ENCODE results near the gene KCNH4.
"Not testable (repeated sequence)": the region's sequence is repeated elsewhere in the genome, so short reads cannot be mapped to it uniquely, and the experiment has no call there.

KCNH4 gene

GRCh38 chr17:42180922-42181850 lies at the start of gene KCNH4:
TSS of gene KCNH4 (minus strand) at chr17:42181142. CDS start at chr17:42180945, 197 bp downstream.
- DNase-seq (ENCODE audit: low spot score) = peak; percentile 64

GRCh38 chr17:42230225-42230624 lies 49.3 kb upstream of the KCNH4 start:
- no peak for DNase-seq (ENCODE audit: low spot score)

- no peak for DNase-seq (ENCODE audit: low spot score)
Measured at GRCh38 chr17:42227849-42228700, 47.1 kb upstream of the KCNH4 start.

- DNase-seq (ENCODE audit: low spot score) = no peak
Measured at GRCh38 chr17:42225646-42226045, 44.7 kb upstream of the KCNH4 start.

- no peak for DNase-seq (ENCODE audit: low spot score)
Measured at GRCh38 chr17:42224651-42225050, 43.7 kb upstream of the KCNH4 start.

DNA sequence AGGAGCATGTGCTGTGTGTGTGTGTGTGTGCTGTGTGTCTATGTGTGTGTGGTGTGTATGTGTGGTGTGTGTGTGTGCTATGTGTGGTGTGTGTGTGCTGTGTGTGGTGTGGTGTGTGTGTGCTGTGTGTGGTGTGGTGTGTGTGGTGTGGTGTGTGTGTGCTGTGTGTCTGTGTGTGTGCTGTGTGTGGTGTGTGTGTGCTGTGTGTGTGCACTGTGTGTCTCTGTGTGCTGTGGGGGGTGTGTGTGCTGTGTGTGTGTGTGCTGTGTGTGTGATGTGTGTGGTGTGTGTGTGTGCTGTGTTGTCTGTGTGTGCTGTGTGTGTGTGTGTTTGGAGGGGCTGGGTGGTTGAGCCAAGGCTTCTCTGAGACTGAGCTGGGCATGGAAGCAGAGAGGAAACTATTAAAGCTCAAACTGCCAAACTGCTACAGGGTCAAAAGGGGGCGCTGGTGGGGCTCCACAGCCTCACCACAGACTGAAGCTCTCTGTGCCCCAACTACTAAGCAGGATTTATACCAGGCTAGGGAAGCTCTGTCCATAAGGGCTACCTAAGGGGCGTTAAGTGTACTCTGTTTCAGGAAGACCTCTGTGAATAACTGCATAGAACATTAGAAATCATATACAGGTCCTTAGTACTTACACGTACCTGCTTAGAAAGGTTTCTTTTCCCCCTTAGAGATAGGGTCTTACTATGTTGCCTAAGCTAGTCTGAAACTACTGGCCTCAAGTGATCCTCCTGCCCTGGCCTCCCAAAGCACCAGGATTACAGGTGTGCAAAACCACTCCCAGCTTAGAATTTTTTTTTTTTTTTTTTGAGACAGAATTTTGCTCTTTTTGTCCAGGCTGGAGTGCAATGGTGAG lies 41.2 kb upstream of the KCNH4 start:
- peak; percentile 55 for DNase-seq (ENCODE audit: low spot score)

- DNase-seq (ENCODE audit: low spot score) = not testable (repeated sequence)
Measured at GRCh38 chr17:42219280-42219679, 38.3 kb upstream of the KCNH4 start.

- no peak for DNase-seq (ENCODE audit: low spot score)
Measured at GRCh38 chr17:42214156-42214555, 33.2 kb upstream of the KCNH4 start.

DNA sequence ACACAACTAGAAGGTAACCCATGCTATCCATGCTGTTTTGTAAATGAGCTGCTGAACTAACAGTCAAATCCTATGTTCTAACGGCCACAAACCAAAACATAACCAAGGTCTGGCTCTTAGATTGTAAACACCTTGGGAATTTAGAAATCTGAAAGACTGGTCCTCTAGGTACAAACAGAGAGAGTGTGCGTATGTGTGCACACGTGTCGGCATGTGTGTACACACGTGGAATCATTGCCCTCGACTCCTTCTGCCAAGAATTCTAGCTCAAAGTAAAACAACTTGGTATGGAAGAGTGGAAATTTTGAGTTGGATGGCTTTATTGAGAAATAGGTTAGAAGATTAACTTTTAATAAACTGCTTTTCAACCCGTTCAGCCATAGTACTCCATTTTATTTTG lies 31.4 kb upstream of the KCNH4 start:
- DNase-seq (ENCODE audit: low spot score) = no peak

- not testable (repeated sequence) for DNase-seq (ENCODE audit: low spot score)
Measured at GRCh38 chr17:42211921-42212341, 31.0 kb upstream of the KCNH4 start.

DNA sequence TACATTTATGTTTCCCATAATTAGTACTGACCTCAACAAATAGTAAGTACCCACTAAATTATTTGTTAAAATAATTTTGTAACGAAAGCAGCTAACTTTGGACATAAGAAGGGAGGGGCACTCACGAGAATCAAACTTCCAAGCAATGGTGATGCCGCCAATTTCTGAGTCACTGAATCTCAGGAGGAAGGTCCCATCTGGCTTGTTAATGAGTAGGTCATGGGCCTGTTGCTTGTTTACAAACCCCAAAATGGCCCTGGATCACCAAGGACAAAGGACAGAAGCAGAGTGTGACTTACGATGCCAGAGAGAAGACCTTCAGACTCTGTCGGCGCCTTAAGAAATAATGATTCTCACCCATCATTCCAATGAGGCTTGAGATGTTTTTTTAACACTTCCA lies 29.1 kb upstream of the KCNH4 start:
- no peak for DNase-seq (ENCODE audit: low spot score)

DNA sequence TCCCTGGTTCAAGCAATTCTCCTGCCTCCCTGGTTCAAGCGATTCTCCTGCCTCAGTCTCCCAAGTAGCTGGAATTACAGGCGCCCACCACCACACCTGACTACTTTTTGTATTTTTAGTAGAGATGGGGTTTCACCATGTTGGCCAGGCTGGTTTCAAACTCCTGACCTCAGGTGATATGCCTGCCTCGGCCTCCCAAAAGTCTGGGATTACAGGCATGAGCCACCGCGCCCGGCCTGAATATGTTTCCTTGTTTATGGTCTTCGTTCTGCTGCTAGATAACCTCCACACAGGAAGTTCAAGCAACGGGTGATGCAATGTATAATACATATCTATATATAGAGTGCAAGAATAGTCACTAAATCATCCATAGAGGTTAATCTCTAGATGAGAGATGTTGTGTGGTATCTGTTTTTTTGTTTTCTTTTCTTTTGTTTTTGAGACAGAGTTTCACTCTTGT lies 25.2 kb upstream of the KCNH4 start:
- peak; percentile 65 for DNase-seq (ENCODE audit: low spot score)

- DNase-seq (ENCODE audit: low spot score) = no peak
Measured at GRCh38 chr17:42203354-42203753, 22.4 kb upstream of the KCNH4 start.

- DNase-seq (ENCODE audit: low spot score) = no peak
Measured at GRCh38 chr17:42202696-42203095, 21.8 kb upstream of the KCNH4 start.

- DNase-seq (ENCODE audit: low spot score) = no peak
Measured at GRCh38 chr17:42202159-42202558, 21.2 kb upstream of the KCNH4 start.

- DNase-seq (ENCODE audit: low spot score) = no peak
Measured at GRCh38 chr17:42201458-42201772, 20.5 kb upstream of the KCNH4 start.

GRCh38 chr17:42200706-42201457 lies 19.9 kb upstream of the KCNH4 start:
- no peak for DNase-seq (ENCODE audit: low spot score)

GRCh38 chr17:42199416-42200011 lies 18.6 kb upstream of the KCNH4 start:
- no peak for DNase-seq (ENCODE audit: low spot score)

DNA sequence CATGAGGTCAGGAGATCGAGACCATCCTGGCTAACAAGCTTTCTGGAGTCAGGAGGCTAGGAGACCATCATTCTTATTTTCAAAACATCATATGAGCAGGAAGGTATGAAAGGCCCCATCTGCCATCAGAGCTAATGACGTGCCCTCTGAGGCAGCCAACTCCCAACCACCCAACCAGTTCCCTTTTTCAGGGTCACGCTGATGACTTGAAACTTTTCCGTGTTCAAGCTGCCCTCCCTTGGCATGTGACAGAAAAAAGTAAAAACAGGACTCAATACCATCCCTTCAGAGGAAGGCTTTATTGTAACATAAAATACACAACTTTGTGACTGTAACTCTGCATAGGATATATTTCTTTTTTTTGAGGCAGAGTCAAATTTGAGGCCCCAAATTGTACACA lies 18.0 kb upstream of the KCNH4 start:
- no peak for DNase-seq (ENCODE audit: low spot score)

GRCh38 chr17:42197564-42198156 lies 16.7 kb upstream of the KCNH4 start:
- no peak for DNase-seq (ENCODE audit: low spot score)

Measured in kidney capillary endothelial cell (primary cell).